Panc1 (cell line): ENCODE measurements around the gene BACH2.
"Not testable (repeated sequence)": the region's sequence is repeated elsewhere in the genome, so short reads cannot be mapped to it uniquely, and the experiment has no call there.

Experiments used
- CTCF ChIP-seq: fragments of 450-650 bp; IDR thresholded peaks from 2 replicates; pipeline ENCODE4 v1.5.1; 2017; ENCODE audit warnings: mild to moderate bottlenecking
- POLR2AphosphoS5 ChIP-seq: IDR thresholded peaks from 2 replicates; pipeline ENCODE4 v1.6.1; 2012; ENCODE audit warnings: mild to moderate bottlenecking, low read depth, low read length, moderate library complexity
- REST ChIP-seq, 2 experiments: IDR thresholded peaks; 2 replicates each; pipeline ENCODE4 v1.6.1; 2011 to 2012; ENCODE audit warnings: low read depth in 2 of 2, control low read depth in 1 of 2, low read length in 1 of 2, mild to moderate bottlenecking in 1 of 2, moderate library complexity in 1 of 2; ENCODE audit not compliant: insufficient read depth in 1 of 2
- SIN3A ChIP-seq: IDR thresholded peaks from 2 replicates; pipeline ENCODE4 v1.6.1; 2012; ENCODE audit warnings: low read depth, mild to moderate bottlenecking, low read length, moderate library complexity, borderline replicate concordance; ENCODE audit not compliant: insufficient read depth
- TCF7L2 ChIP-seq: IDR thresholded peaks from 2 replicates; pipeline ENCODE4 v1.6.1; 2011; ENCODE audit warnings: mild to moderate bottlenecking, low read depth, low read length, inconsistent platforms

GRCh38 chr6:90128687-90129086, 168.0 kb downstream of the BACH2 start:
- TF ChIP-seq CTCF; REST (IDR thresholded peaks at IDR 0.05; ENCODE audit: insufficient read depth in 1 of 2, low read depth in 2 of 2, low read length in 1 of 2); TCF7L2; POLR2AphosphoS5; SIN3A: not testable (repeated sequence)
